Prostate gland (tissue), 2 donors: ENCODE results near the gene BAG3.

ENCODE experiments used
- CTCF ChIP-seq, 4 experiments: fragments of 200-600 bp in 2 of 4; fragments of 450-650 bp in 2 of 4; sonication (generic) in 2 of 4; IDR thresholded peaks; 1 replicate in 3 of 4; 2 replicates in 1 of 4; pipeline ENCODE4 v1.5.1; 2016 to 2019; ENCODE audit warnings: antibody characterized with exemption in 4 of 4, mild to moderate bottlenecking in 2 of 4, moderate library complexity in 2 of 4
- POLR2A ChIP-seq: fragments of 450-650 bp; IDR thresholded peaks from one replicate; pipeline ENCODE4 v1.6.1; 2016; ENCODE audit warnings: antibody characterized with exemption, mild to moderate bottlenecking
- POLR2AphosphoS5 ChIP-seq: sonication (generic); formaldehyde crosslinking; IDR thresholded peaks from one replicate; pipeline ENCODE4 v1.6.1; 2017; ENCODE audit warnings: antibody characterized with exemption

- TF ChIP-seq CTCF (IDR thresholded peaks at IDR 0.05), result no peak
- TF ChIP-seq POLR2A, result peak; percentile 76
- peak; percentile 86 for TF ChIP-seq POLR2AphosphoS5
These were observed 74.3 kb downstream of the BAG3 start for GRCh38 chr10:119725517-119725827.
